ENCODE measurements around the gene KMO. TPM values are rescaled to one million over a fixed set of nuclear protein-coding genes. Genes with fewer than 3 reads are reported as not detected.

Gene KMO
- total RNA-seq, 1 experiment from 2014 or later, result not detected

DNA sequence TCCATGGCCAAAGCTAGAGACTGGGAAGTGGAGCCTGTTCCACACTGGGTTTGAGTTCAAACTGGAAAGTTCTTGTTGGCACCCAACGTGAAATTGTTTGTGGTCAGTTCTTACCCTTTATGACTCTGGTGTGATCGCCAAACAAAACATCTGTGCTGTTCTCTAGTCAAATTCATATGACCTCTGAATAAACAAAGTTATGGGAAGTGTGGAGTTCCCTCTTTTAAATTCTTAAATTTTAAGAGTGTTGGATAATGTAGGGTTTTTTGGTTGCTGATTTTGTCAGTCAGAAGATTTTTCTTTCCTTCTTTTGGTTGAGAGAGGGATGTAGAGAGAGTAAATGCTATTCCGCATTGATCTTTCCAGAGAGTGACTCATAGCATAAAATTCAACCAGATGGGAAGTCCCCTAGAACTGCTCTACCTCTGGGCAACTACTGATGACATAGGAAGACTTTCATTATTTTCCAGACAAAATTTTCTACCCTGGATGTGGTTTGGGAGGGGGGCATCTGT lies 71.6 kb downstream of the KMO start:
- H3K27ac Mint-ChIP-seq, result no peak overlapping the region
- H3K27me3 Mint-ChIP-seq (ENCODE audit: low read depth), result no peaks in the 10 kb centered on the region
- no peak overlapping the region for H3K56ac ChIP-seq (ENCODE audit: insufficient read length, low read depth, low read length)
- H2BK20ac ChIP-seq (ENCODE audit: low read depth, low read length, poor library complexity, severe bottlenecking), result no peak overlapping the region
- H3K18ac ChIP-seq (ENCODE audit: insufficient read length, low read depth, low read length), result no peak overlapping the region
- H3K79me1 ChIP-seq (ENCODE audit: insufficient read depth, low read depth, low read length, poor library complexity, severe bottlenecking), result no peaks in the 10 kb centered on the region
- no peak overlapping the region for H3K4ac ChIP-seq (ENCODE audit: low read depth, low read length)
- H2AK5ac ChIP-seq (ENCODE audit: insufficient read length, low read length), result no peak overlapping the region
- H3K9me3 Mint-ChIP-seq, result no peaks in the 10 kb centered on the region; a peak in 1 of 5 replicates
- no peak overlapping the region for H3K9ac ChIP-seq (ENCODE audit: extremely low read depth, insufficient read length, low read length)
- no peak overlapping the region for H3K23ac ChIP-seq (ENCODE audit: insufficient read length, low read depth, low read length)
- no peaks in the 10 kb centered on the region for H3K23me2 ChIP-seq (ENCODE audit: insufficient read length, low read depth, low read length, poor library complexity, severe bottlenecking)
- no peak overlapping the region for H3K4me2 ChIP-seq (ENCODE audit: insufficient read depth, insufficient read length, low read length)
- no peak overlapping the region for H3K27ac ChIP-seq (ENCODE audit: insufficient read length, low read depth, low read length)
- no peak overlapping the region for H4K91ac ChIP-seq (ENCODE audit: insufficient read length, low read depth, low read length)
- H3K79me2 ChIP-seq (ENCODE audit: insufficient read depth, low read length), result no peaks in the 10 kb centered on the region
- H2BK12ac ChIP-seq (ENCODE audit: insufficient read length, low read depth, low read length), result no peak overlapping the region
- H2BK15ac ChIP-seq (ENCODE audit: low read depth, low read length), result no peak overlapping the region
- H3K36me3 Mint-ChIP-seq (ENCODE audit: insufficient read depth in 1 of 3, low read depth in 3 of 3), result peaks cover 0 to 3% (median 0%) of the 10 kb centered on the region in 3 experiments; a peak in 3 of 7 replicates
- no peak overlapping the region for H4K8ac ChIP-seq (replicated peaks; ENCODE audit: insufficient read length, low read depth, low read length)
- no peak overlapping the region for H4K5ac ChIP-seq (ENCODE audit: insufficient read length, low read depth, low read length)
- no peak overlapping the region for H2BK5ac ChIP-seq (ENCODE audit: insufficient read length, low read length)
- H3K27me3 ChIP-seq (ENCODE audit: insufficient read depth, low read length), result no peaks in the 10 kb centered on the region
- no peaks in the 10 kb centered on the region for H3K4me1 Mint-ChIP-seq
- no peak overlapping the region for H3T11ph ChIP-seq (ENCODE audit: low read length)
- H3K4me1 ChIP-seq (ENCODE audit: insufficient read depth, low read length), result no peaks in the 10 kb centered on the region
- H3K9me3 ChIP-seq (ENCODE audit: control insufficient read depth, low read depth, low read length), result no peaks in the 10 kb centered on the region
- H2AFZ ChIP-seq (ENCODE audit: low read length), result no peak overlapping the region
- H4K20me1 ChIP-seq (ENCODE audit: control insufficient read depth, insufficient read depth, insufficient read length), result no peaks in the 10 kb centered on the region
- WGBS (ENCODE audit: extremely low coverage, insufficient read length, low lambda C conversion rate), result no CpG with 5 or more reads among the region's 3 CpGs
- no peak overlapping the region for H3K4me3 Mint-ChIP-seq
- DNase-seq, result no peak
- H3K14ac ChIP-seq (ENCODE audit: insufficient read depth, low read length), result no peak overlapping the region
- TF ChIP-seq, protein P1, sequence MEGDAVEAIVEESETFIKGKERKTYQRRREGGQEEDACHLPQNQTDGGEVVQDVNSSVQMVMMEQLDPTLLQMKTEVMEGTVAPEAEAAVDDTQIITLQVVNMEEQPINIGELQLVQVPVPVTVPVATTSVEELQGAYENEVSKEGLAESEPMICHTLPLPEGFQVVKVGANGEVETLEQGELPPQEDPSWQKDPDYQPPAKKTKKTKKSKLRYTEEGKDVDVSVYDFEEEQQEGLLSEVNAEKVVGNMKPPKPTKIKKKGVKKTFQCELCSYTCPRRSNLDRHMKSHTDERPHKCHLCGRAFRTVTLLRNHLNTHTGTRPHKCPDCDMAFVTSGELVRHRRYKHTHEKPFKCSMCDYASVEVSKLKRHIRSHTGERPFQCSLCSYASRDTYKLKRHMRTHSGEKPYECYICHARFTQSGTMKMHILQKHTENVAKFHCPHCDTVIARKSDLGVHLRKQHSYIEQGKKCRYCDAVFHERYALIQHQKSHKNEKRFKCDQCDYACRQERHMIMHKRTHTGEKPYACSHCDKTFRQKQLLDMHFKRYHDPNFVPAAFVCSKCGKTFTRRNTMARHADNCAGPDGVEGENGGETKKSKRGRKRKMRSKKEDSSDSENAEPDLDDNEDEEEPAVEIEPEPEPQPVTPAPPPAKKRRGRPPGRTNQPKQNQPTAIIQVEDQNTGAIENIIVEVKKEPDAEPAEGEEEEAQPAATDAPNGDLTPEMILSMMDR (conservative IDR thresholded peaks at IDR 0.05), result no peak
- H2BK120ac ChIP-seq (ENCODE audit: low read depth, low read length, poor library complexity, severe bottlenecking), result no peak overlapping the region
